Gastroesophageal sphincter (tissue), 3 donors: ENCODE results near the gene TBC1D23.

Experiments used
- CTCF ChIP-seq, 4 experiments: fragments of 200-600 bp in 2 of 4; fragments of 450-650 bp in 2 of 4; sonication (generic) in 1 of 4; IDR thresholded peaks; one replicate each; pipeline ENCODE4 v1.5.1; 2017 to 2019; ENCODE audit warnings: antibody characterized with exemption in 4 of 4, mild to moderate bottlenecking in 2 of 4, moderate library complexity in 2 of 4
- POLR2A ChIP-seq, 2 donors: fragments of 450-650 bp; IDR thresholded peaks; one replicate each; pipeline ENCODE4 v1.6.1; 2017; ENCODE audit warnings: antibody characterized with exemption in 2 of 2, mild to moderate bottlenecking in 2 of 2, moderate library complexity in 1 of 2

- TF ChIP-seq CTCF (IDR thresholded peaks at IDR 0.05) (no peak), POLR2A (IDR thresholded peaks at IDR 0.05) (no peak)
Measured at GRCh38 chr3:100310355-100310965, 49.7 kb downstream of the TBC1D23 start.
